Stimulated activated CD8-positive, alpha-beta memory T cell treated with anti-CD3 and anti-CD28 coated beads, Interleukin-7, amount 100 ng/mL, for 1 hour (primary cell): Measurements from ENCODE around the gene CHRND.

Experiments used
- DNase-seq, 2 donors: peaks; one replicate each; pipeline ENCODE4 v3.0.0-alpha.2; 2020; ENCODE audit warnings: low read depth in 2 of 2

The CHRND gene

GRCh38 chr2:232487385-232488096 is 38.4 kb upstream of the CHRND start, which contains the start of gene ECEL1:
Gene ECEL1 (minus strand): TSS chr2:232487834. CDS start chr2:232486653, 1,181 bp downstream.
- no peak for DNase-seq

GRCh38 chr2:232488097-232488711 is 37.8 kb upstream of the CHRND start:
- no peak for DNase-seq

GRCh38 chr2:232488721-232489300 is 37.1 kb upstream of the CHRND start:
- no peak for DNase-seq

GRCh38 chr2:232489516-232490220 is 36.3 kb upstream of the CHRND start:
- DNase-seq = no peak

GRCh38 chr2:232490221-232491138 is 35.5 kb upstream of the CHRND start:
- DNase-seq = no peak

GRCh38 chr2:232491139-232491780 is 34.7 kb upstream of the CHRND start:
- no peak for DNase-seq

GRCh38 chr2:232492236-232492848 is 33.6 kb upstream of the CHRND start:
- DNase-seq = no peak

GRCh38 chr2:232492963-232493700 is 32.8 kb upstream of the CHRND start:
- no peak for DNase-seq

GRCh38 chr2:232493701-232494474 is 32.1 kb upstream of the CHRND start:
- no peak for DNase-seq

GRCh38 chr2:232494542-232494941 is 31.4 kb upstream of the CHRND start:
- no peak for DNase-seq

- no peak for DNase-seq
These were observed 30.7 kb upstream of the CHRND start for GRCh38 chr2:232495292-232495691.

GRCh38 chr2:232496501-232497270 is 29.3 kb upstream of the CHRND start:
- DNase-seq = no peak

- no peak for DNase-seq
These were observed 28.6 kb upstream of the CHRND start for GRCh38 chr2:232497348-232497747.

GRCh38 chr2:232498452-232498851 is 27.5 kb upstream of the CHRND start:
- no peak for DNase-seq

GRCh38 chr2:232501331-232501771 is 24.6 kb upstream of the CHRND start:
- DNase-seq = no peak

GRCh38 chr2:232501794-232502390 is 24.1 kb upstream of the CHRND start:
- no peak for DNase-seq

- DNase-seq = no peak
These were observed 23.4 kb upstream of the CHRND start for GRCh38 chr2:232502511-232502910.
